GM23338 (cell line): Measurements from ENCODE around the gene SFRP5. TPM values are rescaled to one million over a fixed set of nuclear protein-coding genes. Genes with fewer than 3 reads are reported as not detected.

Experiments used
- CREB1 ChIP-seq: fragments of 250-450 bp; sonication (Bioruptor Pico); IDR thresholded peaks from 2 replicates; pipeline ENCODE4 v1.5.0; 2020; ENCODE audit warnings: low read depth, mild to moderate bottlenecking, moderate library complexity
- CTCF ChIP-seq, 2 experiments: fragments of 200-600 bp in 1 of 2; sonication (generic) in 1 of 2; conservative IDR thresholded peaks; 2 replicates each; pipeline versions ENCODE4 v1.5.1 to v1.6.1; 2016 to 2017; ENCODE audit warnings: antibody characterized with exemption in 2 of 2, low read depth in 2 of 2, mild to moderate bottlenecking in 2 of 2, moderate library complexity in 1 of 2
- EZH2 ChIP-seq: fragments of 200-600 bp; sonication (generic); IDR thresholded peaks from one replicate; pipeline ENCODE4 v1.8.0; 2017; ENCODE audit warnings: antibody characterized with exemption, mild to moderate bottlenecking, low read depth; ENCODE audit not compliant: unreplicated experiment
- JUNB ChIP-seq: IDR thresholded peaks from one replicate; pipeline ENCODE4 v1.6.1; 2016; ENCODE audit warnings: antibody characterized with exemption; ENCODE audit not compliant: unreplicated experiment
- NANOG ChIP-seq: IDR thresholded peaks from 2 replicates; pipeline ENCODE4 v1.6.1; 2016; ENCODE audit warnings: antibody characterized with exemption, borderline replicate concordance
- POLR2AphosphoS5 ChIP-seq: IDR thresholded peaks from 2 replicates; pipeline ENCODE4 v1.6.1; 2016; ENCODE audit warnings: antibody characterized with exemption, low read depth
- STAT1 ChIP-seq: IDR thresholded peaks from one replicate; pipeline ENCODE4 v1.6.1; 2016; ENCODE audit warnings: antibody characterized with exemption; ENCODE audit not compliant: unreplicated experiment
- ZNF114 ChIP-seq: fragments of 250-450 bp; sonication (Bioruptor Pico); IDR thresholded peaks from 2 replicates; pipeline ENCODE4 v1.5.0; 2020; ENCODE audit warnings: mild to moderate bottlenecking, moderate library complexity
- ZNF462 ChIP-seq: fragments of 250-450 bp; sonication (Bioruptor Pico); IDR thresholded peaks from 2 replicates; pipeline ENCODE4 v1.5.0; 2020; ENCODE audit warnings: mild to moderate bottlenecking, moderate library complexity
- polyA plus RNA-seq: library from polyadenylated mRNA; unstranded; fragments of >200 nt; fragmentation: Nextera tagmentation; extraction: Ambion mirVana; gene quantifications from 2 replicates; pipeline ENCODE4 v1.2.1, GENCODE V29; 2016
- total RNA-seq: library from RNA; depleted of rRNA; stranded (reverse); fragments of >200 nt; shearing (Covaris generic); gene quantifications from 2 replicates; pipeline ENCODE4 v1.2.3, GENCODE V29; 2014
- TF ChIP-seq, protein P1 (sequence below): IDR thresholded peaks from 2 replicates; pipeline ENCODE4 v1.6.1; 2016; ENCODE audit warnings: antibody characterized with exemption

Gene SFRP5
- total and polyA plus RNA-seq, 2 experiments from 2014 or later, result 2.4 to 3.5 TPM

GRCh38 chr10:97784200-97784810 is 12.5 kb upstream of the SFRP5 start (continued):
- TF ChIP-seq ZNF462 (no peak), CTCF (conservative IDR thresholded peaks at IDR 0.05; ENCODE audit: low read depth in 2 of 2) (no peak), EZH2 (no peak), CREB1 (CRISPR knock-in tag) (no peak), ZNF114 (no peak), NANOG (no peak), POLR2AphosphoS5 (no peak), JUNB (no peak), STAT1 (no peak)
- TF ChIP-seq, protein P1, sequence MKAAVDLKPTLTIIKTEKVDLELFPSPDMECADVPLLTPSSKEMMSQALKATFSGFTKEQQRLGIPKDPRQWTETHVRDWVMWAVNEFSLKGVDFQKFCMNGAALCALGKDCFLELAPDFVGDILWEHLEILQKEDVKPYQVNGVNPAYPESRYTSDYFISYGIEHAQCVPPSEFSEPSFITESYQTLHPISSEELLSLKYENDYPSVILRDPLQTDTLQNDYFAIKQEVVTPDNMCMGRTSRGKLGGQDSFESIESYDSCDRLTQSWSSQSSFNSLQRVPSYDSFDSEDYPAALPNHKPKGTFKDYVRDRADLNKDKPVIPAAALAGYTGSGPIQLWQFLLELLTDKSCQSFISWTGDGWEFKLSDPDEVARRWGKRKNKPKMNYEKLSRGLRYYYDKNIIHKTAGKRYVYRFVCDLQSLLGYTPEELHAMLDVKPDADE, result no peak
